ENCODE measurements around the gene GNPAT.

GNPAT gene

GRCh38 chr1:231310391-231310934 is 69.5 kb downstream of the GNPAT start:
- in situ Hi-C loops (cut with HindIII; ENCODE audit: low sequenced_read_pairs): no loop called here
- TF ChIP-seq CTCF (IDR thresholded peaks at IDR 0.05; ENCODE audit: low read depth, low read length, missing control alignments): no peak
- no peak overlapping the region for H3K4me3 ChIP-seq (ENCODE audit: low read depth, low read length)
- DNase-seq (ENCODE audit: low read depth): no peak

GRCh38 chr1:231311720-231312431 is 70.9 kb downstream of the GNPAT start:
- DNase-seq (ENCODE audit: low read depth): no peak
- no peak for TF ChIP-seq CTCF (IDR thresholded peaks at IDR 0.05; ENCODE audit: low read depth, low read length, missing control alignments)
- H3K4me3 ChIP-seq (ENCODE audit: low read depth, low read length): no peak overlapping the region
- in situ Hi-C loops (cut with HindIII; ENCODE audit: low sequenced_read_pairs): no loop called here

GRCh38 chr1:231312432-231312788 is 71.4 kb downstream of the GNPAT start:
- no peak for DNase-seq (ENCODE audit: low read depth)
- TF ChIP-seq CTCF (IDR thresholded peaks at IDR 0.05; ENCODE audit: low read depth, low read length, missing control alignments): no peak
- in situ Hi-C loops (cut with HindIII; ENCODE audit: low sequenced_read_pairs): no loop called here
- no peak overlapping the region for H3K4me3 ChIP-seq (ENCODE audit: low read depth, low read length)

- no peak for TF ChIP-seq CTCF (IDR thresholded peaks at IDR 0.05; ENCODE audit: low read depth, low read length, missing control alignments)
- DNase-seq (ENCODE audit: low read depth): no peak
- H3K4me3 ChIP-seq (ENCODE audit: low read depth, low read length): no peak overlapping the region
- in situ Hi-C loops (cut with HindIII; ENCODE audit: low sequenced_read_pairs): no loop called here
Observed at GRCh38 chr1:231313661-231314060, 72.6 kb downstream of the GNPAT start.

- in situ Hi-C loops (cut with HindIII; ENCODE audit: low sequenced_read_pairs): no loop called here
- peak; percentile 39 for TF ChIP-seq CTCF (IDR thresholded peaks at IDR 0.05; ENCODE audit: low read depth, low read length, missing control alignments)
- no peak overlapping the region for H3K4me3 ChIP-seq (ENCODE audit: low read depth, low read length)
- DNase-seq (ENCODE audit: low read depth): no peak
Observed at GRCh38 chr1:231315887-231316286, 74.9 kb downstream of the GNPAT start.

GRCh38 chr1:231317306-231318014 is 76.4 kb downstream of the GNPAT start:
- no peak for DNase-seq (ENCODE audit: low read depth)
- in situ Hi-C loops (cut with HindIII; ENCODE audit: low sequenced_read_pairs): no loop called here
- no peak overlapping the region for H3K4me3 ChIP-seq (ENCODE audit: low read depth, low read length)
- TF ChIP-seq CTCF (IDR thresholded peaks at IDR 0.05; ENCODE audit: low read depth, low read length, missing control alignments): no peak
